NT2/D1 (cell line): ENCODE results near the gene STX11.

Experiments used
- SUZ12 ChIP-seq: IDR thresholded peaks from 2 replicates; pipeline ENCODE4 v1.6.1; 2011; ENCODE audit not compliant: insufficient read length, insufficient read depth; ENCODE audit errors: extremely low read depth
- ZNF274 ChIP-seq: IDR thresholded peaks from 2 replicates; pipeline ENCODE4 v1.6.1; 2011; ENCODE audit warnings: mild to moderate bottlenecking, low read depth, low read length

DNA sequence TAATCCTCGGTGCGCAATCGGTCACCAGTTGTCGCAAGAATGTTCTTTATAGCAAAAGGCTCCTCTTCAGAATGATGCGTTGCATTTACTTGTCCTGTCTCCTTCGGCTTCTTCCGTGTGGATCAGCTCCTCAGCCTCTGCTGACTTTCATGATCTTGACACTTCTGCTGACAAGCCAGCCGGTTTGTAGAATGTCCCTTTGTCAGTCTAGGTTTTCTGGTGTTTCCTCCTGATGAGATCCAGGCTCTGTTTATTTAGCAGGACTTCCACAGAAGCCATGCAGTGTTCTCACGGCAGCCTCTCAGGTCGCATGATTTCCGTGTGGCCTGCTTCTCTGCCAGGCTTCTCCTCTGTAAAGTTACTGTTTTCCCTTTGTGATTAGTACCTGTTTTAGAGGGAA, 66.9 kb downstream of the STX11 start:
- TF ChIP-seq SUZ12: no peak
- TF ChIP-seq ZNF274: no peak
